ENCODE measurements around the gene KBTBD2. TPM values are rescaled to one million over a fixed set of nuclear protein-coding genes. Genes with fewer than 3 reads are reported as not detected.

KBTBD2 gene
- total and polyA plus RNA-seq, 2 donors (not counting 3 experiments of a cell fraction or from before 2014, with no cell fraction given): 24.8 to 36.6 TPM

DNA sequence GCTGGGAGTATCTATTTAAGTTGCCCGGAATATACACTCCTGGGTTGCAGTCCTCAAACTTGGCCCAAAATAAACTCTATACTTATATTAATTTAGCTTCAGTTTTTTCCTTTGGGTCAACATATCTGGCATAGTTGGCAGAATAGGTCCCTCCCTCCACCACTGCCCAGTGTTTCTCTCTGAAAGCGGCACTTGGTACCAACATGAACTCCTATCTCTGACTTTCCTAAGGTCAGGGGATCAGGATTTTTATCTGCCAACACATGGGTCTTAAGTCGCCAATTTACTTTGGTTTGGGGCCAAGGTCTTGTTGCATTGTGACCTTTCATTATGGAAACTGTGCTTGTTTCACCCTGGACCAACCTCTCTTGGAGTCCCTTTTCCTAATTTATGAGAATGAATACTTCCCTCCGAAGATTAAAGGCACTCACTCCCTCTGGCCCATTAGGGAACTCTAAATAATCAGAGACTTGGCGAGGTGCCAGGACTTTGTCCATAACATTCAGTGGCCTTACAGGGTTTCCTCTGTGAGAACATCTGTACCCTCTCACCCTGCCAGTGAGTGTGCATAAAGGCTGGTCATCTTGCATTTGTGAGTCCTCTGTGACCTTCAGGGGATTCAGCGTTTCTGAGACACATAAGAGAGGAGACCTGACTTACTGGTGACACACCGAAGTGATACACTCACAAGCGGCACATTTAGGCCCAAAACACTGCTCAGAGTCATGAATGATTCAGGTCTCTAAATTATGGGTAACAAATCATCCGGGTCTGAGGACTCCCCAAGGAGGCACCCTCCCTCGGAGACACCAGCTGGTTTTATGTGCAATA lies 46.0 kb upstream of the KBTBD2 start:
- H3K79me2 ChIP-seq (ENCODE audit: control insufficient read depth, insufficient read depth, low read length): peaks cover 53% of the 10 kb centered on the region
- no peak overlapping the region for H3K9ac ChIP-seq (replicated peaks; ENCODE audit: extremely low read depth, insufficient read depth, low read length)
- intact Hi-C loops (cut with micrococcal nuclease) (no loop called here), dilution Hi-C loops (cut with MboI; ENCODE audit: extremely low pct_ligation_motif_present, low sequenced_read_pairs) (no loop called here)
- peaks cover 0 to 2% of the 10 kb centered on the region in 2 experiments for H3K36me3 ChIP-seq (ENCODE audit: control insufficient read depth in 2 of 2, extremely low read depth in 1 of 2, insufficient read depth in 2 of 2, low read length in 2 of 2)
- H3K9me1 ChIP-seq (replicated peaks; ENCODE audit: control insufficient read depth, extremely low read depth, insufficient read depth, low read length): no peaks in the 10 kb centered on the region
- H3K27ac ChIP-seq (ENCODE audit: insufficient read depth, low read depth, low read length): no peak overlapping the region
- TF ChIP-seq, protein P1, sequence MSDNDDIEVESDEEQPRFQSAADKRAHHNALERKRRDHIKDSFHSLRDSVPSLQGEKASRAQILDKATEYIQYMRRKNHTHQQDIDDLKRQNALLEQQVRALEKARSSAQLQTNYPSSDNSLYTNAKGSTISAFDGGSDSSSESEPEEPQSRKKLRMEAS (IDR thresholded peaks at IDR 0.05; ENCODE audit: insufficient read depth, insufficient read length): no peak
- TF ChIP-seq EZH2 (IDR thresholded peaks at IDR 0.05; ENCODE audit: borderline replicate concordance, low read depth, low read length, severe bottlenecking): no peak
- no peak for TF ChIP-seq MYC (IDR thresholded peaks at IDR 0.05; ENCODE audit: low read depth, low read length)
- peak; percentile 3 for TF ChIP-seq POLR2AphosphoS5 (IDR thresholded peaks at IDR 0.05; ENCODE audit: insufficient read depth, low read depth, low read length)
- peak; percentile 57 for DNase-seq (ENCODE audit: low read depth, low spot score)
- no peaks in the 10 kb centered on the region for H3K9me3 ChIP-seq (replicated peaks; ENCODE audit: control insufficient read depth, insufficient read depth, low read length)
- no TSS peak for BruUV-seq (replicated peaks)
- no peaks in the 10 kb centered on the region for H3K27me3 ChIP-seq (ENCODE audit: control insufficient read depth in 2 of 2, insufficient read depth in 2 of 2, low read length in 2 of 2)
- peak; percentile 85 for FAIRE-seq
- no peaks in the 10 kb centered on the region for H4K20me1 ChIP-seq (replicated peaks; ENCODE audit: control insufficient read depth, extremely low read depth, insufficient read depth, low read length)
- H3K4me1 ChIP-seq (ENCODE audit: control insufficient read depth, extremely low read depth, insufficient read depth, low read length): peaks cover 18% of the 10 kb centered on the region
- H3K4me3 ChIP-seq (replicated peaks in 1 of 3; ENCODE audit: insufficient read depth in 1 of 3, low read depth in 1 of 3, low read length in 3 of 3): no peak overlapping the region
- ChIA-PET POLR2A (no interaction called here), CTCF (interaction anchor here (1.0 to 1.6 kb wide), 2 partner anchors 8 to 44 kb away, joined by 3 read pairs; no protein-coding TSS in a partner anchor)
- H2AFZ ChIP-seq (ENCODE audit: low read depth, low read length): no peak overlapping the region
- peak overlapping the region; percentile 37 for H3K4me2 ChIP-seq (ENCODE audit: insufficient read depth, low read length)

DNA sequence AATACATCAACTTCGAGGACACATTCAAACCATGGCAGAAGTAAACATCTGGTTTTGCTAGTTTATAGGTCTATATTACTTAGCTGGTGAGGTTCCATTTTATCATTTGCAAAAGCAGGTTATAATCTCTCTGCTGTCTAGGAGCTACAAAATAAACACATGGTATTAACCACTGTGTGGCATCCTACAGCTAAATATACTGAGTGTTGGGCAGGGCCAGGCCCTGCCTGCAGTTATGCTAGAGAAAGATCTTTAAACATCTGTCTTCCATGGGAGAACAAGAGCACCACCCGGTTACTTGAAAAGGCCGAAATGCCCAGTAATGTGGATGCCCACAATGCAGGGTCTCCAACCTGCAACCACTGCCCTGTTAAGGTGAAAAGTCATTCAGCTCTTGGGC lies 45.1 kb upstream of the KBTBD2 start:
- no peaks in the 10 kb centered on the region for H3K9me3 ChIP-seq (replicated peaks; ENCODE audit: control insufficient read depth, insufficient read depth, low read length)
- FAIRE-seq: no peak
- TF ChIP-seq, protein P2, sequence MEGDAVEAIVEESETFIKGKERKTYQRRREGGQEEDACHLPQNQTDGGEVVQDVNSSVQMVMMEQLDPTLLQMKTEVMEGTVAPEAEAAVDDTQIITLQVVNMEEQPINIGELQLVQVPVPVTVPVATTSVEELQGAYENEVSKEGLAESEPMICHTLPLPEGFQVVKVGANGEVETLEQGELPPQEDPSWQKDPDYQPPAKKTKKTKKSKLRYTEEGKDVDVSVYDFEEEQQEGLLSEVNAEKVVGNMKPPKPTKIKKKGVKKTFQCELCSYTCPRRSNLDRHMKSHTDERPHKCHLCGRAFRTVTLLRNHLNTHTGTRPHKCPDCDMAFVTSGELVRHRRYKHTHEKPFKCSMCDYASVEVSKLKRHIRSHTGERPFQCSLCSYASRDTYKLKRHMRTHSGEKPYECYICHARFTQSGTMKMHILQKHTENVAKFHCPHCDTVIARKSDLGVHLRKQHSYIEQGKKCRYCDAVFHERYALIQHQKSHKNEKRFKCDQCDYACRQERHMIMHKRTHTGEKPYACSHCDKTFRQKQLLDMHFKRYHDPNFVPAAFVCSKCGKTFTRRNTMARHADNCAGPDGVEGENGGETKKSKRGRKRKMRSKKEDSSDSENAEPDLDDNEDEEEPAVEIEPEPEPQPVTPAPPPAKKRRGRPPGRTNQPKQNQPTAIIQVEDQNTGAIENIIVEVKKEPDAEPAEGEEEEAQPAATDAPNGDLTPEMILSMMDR (IDR thresholded peaks at IDR 0.05; ENCODE audit: extremely low read depth in 1 of 2, insufficient read depth in 1 of 2, low read depth in 1 of 2, low read length in 2 of 2): no peak
- TF ChIP-seq FOS (IDR thresholded peaks at IDR 0.05; ENCODE audit: borderline replicate concordance, insufficient read depth, low read length) (no peak), EZH2 (IDR thresholded peaks at IDR 0.05; ENCODE audit: borderline replicate concordance, low read depth, low read length, severe bottlenecking) (no peak), JUN (IDR thresholded peaks at IDR 0.05; ENCODE audit: borderline replicate concordance, insufficient read depth, insufficient read length, low read depth) (no peak), POLR2A (IDR thresholded peaks at IDR 0.05; ENCODE audit: low read depth, low read length) (no peak), MYC (IDR thresholded peaks at IDR 0.05; ENCODE audit: low read depth, low read length) (no peak), POLR2AphosphoS5 (IDR thresholded peaks at IDR 0.05; ENCODE audit: insufficient read depth, low read depth, low read length) (no peak), GATA2 (IDR thresholded peaks at IDR 0.05; ENCODE audit: insufficient read depth, insufficient read length, low read depth, low read length) (no peak)
- TF ChIP-seq, protein P1 (IDR thresholded peaks at IDR 0.05; ENCODE audit: insufficient read depth, insufficient read length): no peak
- H3K27ac ChIP-seq (ENCODE audit: insufficient read depth, low read depth, low read length): no peak overlapping the region
- no peak overlapping the region for H2AFZ ChIP-seq (ENCODE audit: low read depth, low read length)
- dilution Hi-C loops (cut with MboI; ENCODE audit: extremely low pct_ligation_motif_present, low sequenced_read_pairs) (no loop called here), intact Hi-C loops (cut with micrococcal nuclease) (no loop called here)
- no peak overlapping the region for H3K4me3 ChIP-seq (replicated peaks in 1 of 3; ENCODE audit: insufficient read depth in 1 of 3, low read depth in 1 of 3, low read length in 3 of 3)
- peaks cover 0 to 4% of the 10 kb centered on the region in 2 experiments for H3K36me3 ChIP-seq (ENCODE audit: control insufficient read depth in 2 of 2, extremely low read depth in 1 of 2, insufficient read depth in 2 of 2, low read length in 2 of 2)
- ChIA-PET CTCF (interaction anchor here (1.6 kb wide), 1 partner anchor 43 kb away, joined by 3 read pairs; no protein-coding TSS in a partner anchor), POLR2A (no interaction called here)
- no peaks in the 10 kb centered on the region for H3K9me1 ChIP-seq (replicated peaks; ENCODE audit: control insufficient read depth, extremely low read depth, insufficient read depth, low read length)
- H3K4me2 ChIP-seq (ENCODE audit: insufficient read depth, low read length): no peak overlapping the region
- no peak for DNase-seq (ENCODE audit: low read depth, low spot score)
- H3K4me1 ChIP-seq (ENCODE audit: control insufficient read depth, extremely low read depth, insufficient read depth, low read length): peaks cover 18% of the 10 kb centered on the region
- H3K27me3 ChIP-seq (ENCODE audit: control insufficient read depth in 2 of 2, insufficient read depth in 2 of 2, low read length in 2 of 2): no peaks in the 10 kb centered on the region
- no TSS peak for BruUV-seq (replicated peaks)
- H3K79me2 ChIP-seq (ENCODE audit: control insufficient read depth, insufficient read depth, low read length): peaks cover 46% of the 10 kb centered on the region
- H3K9ac ChIP-seq (replicated peaks; ENCODE audit: extremely low read depth, insufficient read depth, low read length): no peak overlapping the region
- no peaks in the 10 kb centered on the region for H4K20me1 ChIP-seq (replicated peaks; ENCODE audit: control insufficient read depth, extremely low read depth, insufficient read depth, low read length)

Data from endothelial cell of umbilical vein (primary cell).